RWPE2 (cell line): ENCODE measurements around the gene NEURL1B.

Source experiments
- ATAC-seq: fragments of 200-7000 bp; cut with Tn5 transposase; 3 replicates; pipeline ENCODE4 v1.9.1; 2021; ENCODE audit warnings: low read depth
- DNase-seq: peaks from one replicate; pipeline ENCODE4 v3.0.0-alpha.2; 2020; ENCODE audit warnings: low spot score
- H3K27ac ChIP-seq: fragments of 450-650 bp; 2 replicates; pipeline ENCODE4 v1.5.1; 2017; ENCODE audit warnings: mild to moderate bottlenecking; ENCODE audit not compliant: poor library complexity, severe bottlenecking
- H3K27me3 ChIP-seq: fragments of 250-450 bp; sonication (Bioruptor Pico); 2 replicates; pipeline ENCODE4 v1.5.1; 2021; ENCODE audit warnings: mild to moderate bottlenecking, moderate library complexity; ENCODE audit not compliant: insufficient read depth, poor library complexity, severe bottlenecking
- H3K36me3 ChIP-seq: fragments of 250-450 bp; sonication (Bioruptor Pico); 2 replicates; pipeline ENCODE4 v1.5.1; 2020; ENCODE audit warnings: low read depth, mild to moderate bottlenecking, moderate library complexity
- H3K4me1 ChIP-seq: fragments of 250-450 bp; sonication (Bioruptor Pico); 2 replicates; pipeline ENCODE4 v1.5.1; 2021; ENCODE audit warnings: mild to moderate bottlenecking, moderate library complexity; ENCODE audit not compliant: insufficient read depth, poor library complexity, severe bottlenecking
- H3K4me3 ChIP-seq: fragments of 250-450 bp; sonication (Bioruptor Pico); 2 replicates; pipeline ENCODE4 v1.5.1; 2021; ENCODE audit warnings: mild to moderate bottlenecking, moderate library complexity; ENCODE audit not compliant: severe bottlenecking
- H3K9me3 ChIP-seq: fragments of 250-450 bp; sonication (Bioruptor Pico); 2 replicates; pipeline ENCODE4 v1.5.1; 2021; ENCODE audit warnings: mild to moderate bottlenecking, moderate library complexity; ENCODE audit not compliant: severe bottlenecking
- TF ChIP-seq, protein P1 (sequence below): fragments of 450-650 bp; IDR thresholded peaks from one replicate; pipeline ENCODE4 v1.5.1; 2017; ENCODE audit warnings: mild to moderate bottlenecking, moderate library complexity; ENCODE audit not compliant: poor library complexity, severe bottlenecking

Gene NEURL1B

DNA sequence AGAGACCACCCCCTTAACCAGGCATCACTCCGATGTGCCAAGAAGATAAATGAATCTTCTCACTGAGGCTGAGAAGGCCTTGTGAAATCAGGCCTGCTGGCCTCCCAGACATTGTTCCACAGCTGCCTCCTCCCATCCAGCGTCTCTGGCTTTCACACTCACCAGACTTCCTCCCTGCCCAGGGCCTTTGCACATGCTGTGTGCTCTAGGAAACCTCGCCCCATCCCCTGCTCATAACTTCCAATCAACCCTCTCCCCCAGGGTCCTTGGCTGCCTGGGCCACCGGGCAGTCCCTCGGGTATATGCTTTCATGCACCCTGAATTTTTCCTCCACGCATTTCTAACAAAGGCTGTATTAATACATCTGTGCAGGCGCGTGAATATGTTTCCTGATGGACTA, 71.5 kb downstream of the NEURL1B start:
- ATAC-seq, result no peak
- Histone ChIP-seq H3K27ac (no peak overlapping the region), H3K4me3 (no peak overlapping the region), H3K9me3 (no peaks in the 10 kb centered on the region), H3K36me3 (no peaks in the 10 kb centered on the region), H3K4me1 (peaks cover 16% of the 10 kb centered on the region), H3K27me3 (no peaks in the 10 kb centered on the region)
- DNase-seq, result no peak
- TF ChIP-seq, protein P1, sequence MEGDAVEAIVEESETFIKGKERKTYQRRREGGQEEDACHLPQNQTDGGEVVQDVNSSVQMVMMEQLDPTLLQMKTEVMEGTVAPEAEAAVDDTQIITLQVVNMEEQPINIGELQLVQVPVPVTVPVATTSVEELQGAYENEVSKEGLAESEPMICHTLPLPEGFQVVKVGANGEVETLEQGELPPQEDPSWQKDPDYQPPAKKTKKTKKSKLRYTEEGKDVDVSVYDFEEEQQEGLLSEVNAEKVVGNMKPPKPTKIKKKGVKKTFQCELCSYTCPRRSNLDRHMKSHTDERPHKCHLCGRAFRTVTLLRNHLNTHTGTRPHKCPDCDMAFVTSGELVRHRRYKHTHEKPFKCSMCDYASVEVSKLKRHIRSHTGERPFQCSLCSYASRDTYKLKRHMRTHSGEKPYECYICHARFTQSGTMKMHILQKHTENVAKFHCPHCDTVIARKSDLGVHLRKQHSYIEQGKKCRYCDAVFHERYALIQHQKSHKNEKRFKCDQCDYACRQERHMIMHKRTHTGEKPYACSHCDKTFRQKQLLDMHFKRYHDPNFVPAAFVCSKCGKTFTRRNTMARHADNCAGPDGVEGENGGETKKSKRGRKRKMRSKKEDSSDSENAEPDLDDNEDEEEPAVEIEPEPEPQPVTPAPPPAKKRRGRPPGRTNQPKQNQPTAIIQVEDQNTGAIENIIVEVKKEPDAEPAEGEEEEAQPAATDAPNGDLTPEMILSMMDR, result no peak

- DNase-seq (no peak), ATAC-seq (0 out of 3 replicates have a peak, but pooled peaks have one; percentile 6)
- no peaks in the 10 kb centered on the region for H3K27me3 ChIP-seq
- no peak overlapping the region for H3K4me3 ChIP-seq
- H3K4me1 ChIP-seq, result peaks cover 16% of the 10 kb centered on the region
- peak overlapping the region; percentile 86 for H3K27ac ChIP-seq
- H3K9me3 ChIP-seq, result no peaks in the 10 kb centered on the region
- TF ChIP-seq, protein P1, result peak; percentile 99
- H3K36me3 ChIP-seq, result no peaks in the 10 kb centered on the region
Observed at GRCh38 chr5:172713113-172713808, 72.2 kb downstream of the NEURL1B start.

DNA sequence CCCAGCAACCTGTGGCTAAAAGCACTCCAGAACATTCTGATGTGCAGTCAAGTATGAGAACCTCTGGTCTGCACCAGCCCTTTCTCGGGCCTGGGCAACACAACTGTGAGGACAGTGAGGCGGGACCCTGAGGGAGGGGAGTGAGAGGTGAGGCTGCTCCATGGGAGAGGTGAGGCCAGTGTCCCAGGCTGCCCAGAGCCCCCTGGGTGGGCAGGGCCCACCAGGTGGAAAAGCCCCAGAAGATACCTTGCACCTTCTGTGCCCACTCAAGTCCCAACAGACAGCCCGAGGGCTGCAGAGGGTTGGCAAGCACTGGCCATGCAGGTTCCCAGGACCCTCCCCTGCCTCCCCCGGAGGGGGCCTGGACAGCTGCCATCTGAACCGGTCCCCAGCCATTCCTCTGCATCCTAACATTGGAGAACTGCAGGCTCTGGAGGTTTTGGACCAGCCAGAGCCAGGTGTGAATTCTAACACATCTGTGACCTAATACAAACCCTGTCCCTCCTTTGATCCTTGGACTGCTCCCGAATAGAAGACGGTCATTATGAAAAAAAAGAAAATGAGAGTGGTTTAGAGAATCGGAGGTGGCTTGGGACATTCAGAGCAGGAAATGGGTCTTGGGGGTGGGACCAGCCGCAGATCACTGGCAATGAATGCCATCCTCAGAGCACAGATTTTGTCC, 72.9 kb downstream of the NEURL1B start:
- Histone ChIP-seq H3K9me3 (no peaks in the 10 kb centered on the region), H3K36me3 (no peaks in the 10 kb centered on the region), H3K4me3 (no peak overlapping the region), H3K27ac (peak overlapping the region; percentile 86), H3K4me1 (peaks cover 16% of the 10 kb centered on the region), H3K27me3 (no peaks in the 10 kb centered on the region)
- no peak for DNase-seq
- TF ChIP-seq, protein P1, result no peak
- ATAC-seq, result no peak

- Histone ChIP-seq H3K4me3 (no peak overlapping the region), H3K27me3 (no peaks in the 10 kb centered on the region), H3K4me1 (peaks cover 16% of the 10 kb centered on the region), H3K36me3 (no peaks in the 10 kb centered on the region), H3K27ac (peak overlapping the region; percentile 86), H3K9me3 (no peaks in the 10 kb centered on the region)
- TF ChIP-seq, protein P1, result peak; percentile 88
- ATAC-seq, result peak; percentile 80
- peak; percentile 93 for DNase-seq
Observed at GRCh38 chr5:172714491-172715420, 73.7 kb downstream of the NEURL1B start.
